Colonic mucosa (tissue), 4 donors: ENCODE data around the gene PPP1R12B. TPM values are rescaled to one million over a fixed set of nuclear protein-coding genes. Genes with fewer than 3 reads are reported as not detected.
"Not testable (repeated sequence)": the region's sequence is repeated elsewhere in the genome, so short reads cannot be mapped to it uniquely, and the experiment has no call there.

Experiments used
- DNase-seq: peaks from one replicate; pipeline ENCODE4 v3.0.0-alpha.2; 2020
- H3K27ac ChIP-seq: fragments of 200-600 bp; one replicate; pipeline ENCODE4 v1.8.0; 2021
- H3K27me3 ChIP-seq: fragments of 200-600 bp; one replicate; pipeline ENCODE4 v1.8.0; 2021
- H3K36me3 ChIP-seq: fragments of 200-600 bp; one replicate; pipeline ENCODE4 v1.8.0; 2021
- H3K4me1 ChIP-seq: fragments of 200-600 bp; one replicate; pipeline ENCODE4 v1.8.0; 2021; ENCODE audit warnings: mild to moderate bottlenecking
- H3K4me3 ChIP-seq: fragments of 200-600 bp; one replicate; pipeline ENCODE4 v1.8.0; 2021
- H3K9ac ChIP-seq, 2 donors: one replicate each; pipeline ENCODE4 v1.7.0; 2013; ENCODE audit warnings: control low read depth in 2 of 2, low read depth in 2 of 2, low read length in 2 of 2
- H3K9me3 ChIP-seq: fragments of 200-600 bp; one replicate; pipeline ENCODE4 v1.8.0; 2021
- CTCF ChIP-seq: fragments of 200-600 bp; IDR thresholded peaks from one replicate; pipeline ENCODE4 v1.8.0; 2022; ENCODE audit warnings: antibody characterized with exemption, mild to moderate bottlenecking
- intact Hi-C: fragments of 100-400 bp; cut with DNase I; formaldehyde crosslinking; loops from one replicate; pipeline ENCODE4 v1.14.1; 2022
- total RNA-seq, 2 donors: library from RNA; stranded (reverse); fragmentation: NEBNext Ultra II Directional in 1 of 2; extraction: Animal tissue kit (Norgen Biotek cat#: 25700) in 1 of 2; gene quantifications; one replicate each; pipeline ENCODE4 v1.2.1, GENCODE V29; 2021
- donor health status: healthy.
- donor health status: DM: no; HTN: no; CAD: no.
- donor health status: DM: no; HTN: no; CAD: no.

The PPP1R12B gene
- total RNA-seq, 2 donors from 2014 or later: 41.1 to 125 TPM

GRCh38 chr1:202351725-202352124, 3.2 kb downstream of the PPP1R12B start:
- H3K9ac ChIP-seq: no peak overlapping the region
- H3K4me1 ChIP-seq: peaks cover 6% of the 10 kb centered on the region
- H3K27ac ChIP-seq: no peak overlapping the region
- DNase-seq: no peak
- no peak overlapping the region for H3K4me3 ChIP-seq
- intact Hi-C loops: no loop called here
- no peaks in the 10 kb centered on the region for H3K36me3 ChIP-seq
- H3K27me3 ChIP-seq: no peaks in the 10 kb centered on the region
- no peaks in the 10 kb centered on the region for H3K9me3 ChIP-seq
- no peak for TF ChIP-seq CTCF

GRCh38 chr1:202352583-202353197, 4.2 kb downstream of the PPP1R12B start:
- H3K27me3 ChIP-seq, H3K9ac ChIP-seq, H3K9me3 ChIP-seq, DNase-seq, H3K4me3 ChIP-seq, H3K36me3 ChIP-seq, H3K27ac ChIP-seq, intact Hi-C loops, H3K4me1 ChIP-seq: not testable (repeated sequence)

- H3K4me1 ChIP-seq: no peaks in the 10 kb centered on the region
- no peak for TF ChIP-seq CTCF
- H3K4me3 ChIP-seq: no peak overlapping the region
- intact Hi-C loops: no loop called here
- no peak overlapping the region for H3K27ac ChIP-seq
- no peaks in the 10 kb centered on the region for H3K27me3 ChIP-seq
- no peaks in the 10 kb centered on the region for H3K36me3 ChIP-seq
- H3K9me3 ChIP-seq: no peaks in the 10 kb centered on the region
- DNase-seq: no peak
- no peak overlapping the region for H3K9ac ChIP-seq
Observed at GRCh38 chr1:202355944-202356553, 7.5 kb downstream of the PPP1R12B start.

GRCh38 chr1:202357506-202357905, 9.0 kb downstream of the PPP1R12B start:
- H3K36me3 ChIP-seq: no peaks in the 10 kb centered on the region
- no peak overlapping the region for H3K27ac ChIP-seq
- H3K4me1 ChIP-seq: no peaks in the 10 kb centered on the region
- no peak for TF ChIP-seq CTCF
- DNase-seq: no peak
- H3K9me3 ChIP-seq: no peaks in the 10 kb centered on the region
- no peak overlapping the region for H3K4me3 ChIP-seq
- intact Hi-C loops: no loop called here
- no peaks in the 10 kb centered on the region for H3K27me3 ChIP-seq
- no peak overlapping the region for H3K9ac ChIP-seq

- TF ChIP-seq CTCF: no peak
- Histone ChIP-seq H3K9me3 (no peaks in the 10 kb centered on the region), H3K9ac (no peak overlapping the region), H3K27me3 (no peaks in the 10 kb centered on the region), H3K4me1 (no peaks in the 10 kb centered on the region), H3K4me3 (no peak overlapping the region), H3K27ac (no peak overlapping the region), H3K36me3 (no peaks in the 10 kb centered on the region)
- no peak for DNase-seq
- intact Hi-C loops: no loop called here
Observed at GRCh38 chr1:202361224-202361623, 12.7 kb downstream of the PPP1R12B start.

GRCh38 chr1:202361701-202362100, 13.2 kb downstream of the PPP1R12B start:
- no peak for TF ChIP-seq CTCF
- no peaks in the 10 kb centered on the region for H3K27me3 ChIP-seq
- no peak overlapping the region for H3K27ac ChIP-seq
- no peak for DNase-seq
- no peaks in the 10 kb centered on the region for H3K9me3 ChIP-seq
- H3K4me1 ChIP-seq: no peaks in the 10 kb centered on the region
- no peaks in the 10 kb centered on the region for H3K36me3 ChIP-seq
- H3K9ac ChIP-seq: no peak overlapping the region
- intact Hi-C loops: no loop called here
- no peak overlapping the region for H3K4me3 ChIP-seq
